NCI-H69 (cell line): ENCODE data around the gene KCNQ1.

Experiments
- DNase-seq: peaks from one replicate; lab custom pipeline; 2025; lab: John Stamatoyannopoulos, UW

Gene KCNQ1

GRCh38 chr11:2747248-2748027 is 302.6 kb downstream of the KCNQ1 start:
- no peak for DNase-seq

DNA sequence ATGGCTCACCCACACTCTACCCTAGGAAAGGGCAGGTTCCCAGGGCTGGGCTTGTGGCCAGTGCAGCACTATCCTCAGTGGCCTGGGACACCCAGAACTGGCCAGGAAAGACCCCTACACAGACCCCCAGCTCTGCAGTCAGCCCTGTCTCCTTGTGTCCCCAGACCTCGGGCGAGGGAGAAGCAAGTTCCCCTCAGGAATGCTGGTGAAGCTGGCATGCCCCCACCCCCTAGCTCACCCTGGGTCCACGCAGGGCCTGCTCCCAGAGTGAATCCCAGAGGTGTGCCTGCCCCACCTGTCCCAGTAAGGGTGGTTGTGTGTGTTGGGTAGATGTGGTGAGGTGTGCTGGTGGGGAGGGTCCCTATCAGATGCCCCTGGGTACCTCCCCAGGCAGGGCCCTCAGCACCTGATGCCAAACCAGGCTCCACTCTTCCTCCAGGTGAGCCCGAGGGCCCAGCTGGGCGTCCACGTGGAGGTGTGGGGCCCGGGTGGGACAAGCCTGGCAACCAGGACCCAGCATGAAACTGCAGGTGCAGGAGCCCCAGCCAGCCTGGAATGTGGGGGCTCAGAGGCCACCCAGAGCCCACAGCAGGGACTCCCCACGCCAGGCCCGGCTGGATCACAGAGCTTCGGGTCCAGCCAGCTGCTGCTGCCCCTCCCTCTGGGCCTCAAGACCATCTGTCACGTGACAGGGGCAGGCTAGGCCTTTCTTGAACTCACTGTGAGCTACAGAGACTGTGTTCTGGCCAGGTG is 303.4 kb downstream of the KCNQ1 start:
- no peak for DNase-seq

DNA sequence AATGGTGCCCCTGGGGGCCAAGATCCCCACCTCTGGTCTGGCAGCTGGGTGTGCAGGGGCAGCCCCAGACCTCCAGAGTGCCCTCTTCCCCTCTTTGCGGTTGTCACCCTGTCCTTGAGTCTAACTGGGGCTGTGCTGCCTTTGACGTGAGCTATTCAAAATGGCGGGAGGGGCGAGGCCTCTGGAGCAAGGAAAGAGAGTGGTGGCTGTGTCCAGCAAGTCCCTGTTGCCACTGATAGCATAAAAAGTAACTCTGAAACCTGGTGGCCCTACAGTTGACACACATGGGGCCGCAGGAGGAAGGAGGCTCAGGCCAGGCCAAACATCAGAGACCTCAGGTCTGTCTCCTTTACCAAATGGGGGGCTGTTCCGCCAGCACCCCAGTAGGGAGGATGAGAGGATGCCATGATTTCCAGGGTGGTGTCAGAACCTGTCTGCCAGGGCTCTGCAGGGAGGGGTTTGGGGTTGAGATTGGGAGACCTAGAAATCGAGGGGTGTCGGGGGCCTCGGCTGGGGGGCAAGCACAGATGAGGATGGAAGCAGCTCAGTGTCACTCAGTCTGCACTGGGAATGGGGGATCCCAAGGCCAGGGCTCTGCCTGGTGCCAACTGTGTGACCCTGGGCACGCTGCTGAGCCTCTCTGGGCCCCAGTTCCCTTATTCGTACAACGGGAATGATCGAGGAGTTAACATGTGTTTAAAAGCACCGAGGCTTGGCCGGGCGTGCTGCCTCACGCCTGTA is 304.2 kb downstream of the KCNQ1 start:
- no peak for DNase-seq

DNA sequence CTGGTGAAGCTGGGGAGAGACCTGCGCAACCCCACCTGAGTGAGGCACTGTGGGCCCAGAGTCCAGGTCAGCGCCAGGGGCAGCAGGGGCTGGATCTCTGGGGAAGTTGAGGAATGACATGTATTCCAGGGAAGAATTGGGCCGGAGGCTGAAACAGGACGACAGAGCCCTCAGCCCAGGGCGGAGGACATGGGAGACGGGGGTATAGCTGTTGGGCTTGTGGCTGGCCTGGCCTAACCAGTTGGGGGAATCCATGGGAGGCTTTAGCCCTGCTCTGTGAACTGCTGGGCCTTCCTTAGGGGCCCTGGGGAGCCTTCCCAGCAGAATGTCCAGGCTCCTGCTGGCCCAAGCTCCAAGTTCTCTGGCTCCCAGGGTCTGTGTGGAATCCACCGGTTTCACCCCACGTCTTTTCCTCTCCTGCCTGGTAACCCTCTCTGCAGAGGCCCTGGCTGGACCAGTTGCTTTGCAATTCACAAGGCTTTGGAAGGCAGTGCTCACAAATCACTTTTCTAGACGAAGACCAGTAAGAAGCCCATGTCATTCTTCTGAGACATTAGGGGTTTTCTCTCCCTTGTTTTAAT is 305.4 kb downstream of the KCNQ1 start:
- DNase-seq, result no peak

GRCh38 chr11:2750682-2751522 is 306.1 kb downstream of the KCNQ1 start:
- DNase-seq, result peak; percentile 86

DNA sequence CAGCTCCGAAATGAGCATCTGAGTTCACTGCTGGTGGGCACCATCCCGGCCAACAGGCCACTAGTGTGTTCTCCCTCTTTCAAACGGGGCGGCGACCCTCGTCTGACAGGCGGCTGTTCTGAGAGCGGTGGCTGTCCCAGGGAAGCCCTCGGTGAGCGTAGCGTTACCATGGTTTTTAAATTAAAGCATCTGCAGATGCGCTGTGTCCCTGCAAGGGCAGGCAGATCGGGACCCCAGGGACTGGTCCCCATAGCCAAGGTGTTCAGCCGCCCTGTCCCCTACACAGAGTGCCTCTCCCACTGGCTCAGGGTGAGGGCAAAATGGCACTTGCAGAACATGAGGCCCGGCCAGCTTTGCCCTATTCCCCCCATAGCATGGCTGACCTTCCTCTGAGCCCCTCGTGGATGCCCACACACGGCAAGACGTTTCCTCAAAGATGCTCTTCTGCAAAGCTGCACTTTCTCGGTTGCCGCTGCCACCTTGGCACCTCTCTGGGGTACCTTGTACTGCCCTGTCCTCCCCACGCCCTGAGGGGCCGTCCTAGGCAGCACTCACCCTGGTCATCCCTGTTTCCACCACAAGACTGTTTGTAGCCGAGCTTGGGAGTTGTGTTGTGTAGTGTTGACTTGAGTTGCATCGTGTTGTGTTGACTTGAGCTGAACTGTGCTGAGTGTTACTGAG is 306.9 kb downstream of the KCNQ1 start:
- DNase-seq, result no peak

DNA sequence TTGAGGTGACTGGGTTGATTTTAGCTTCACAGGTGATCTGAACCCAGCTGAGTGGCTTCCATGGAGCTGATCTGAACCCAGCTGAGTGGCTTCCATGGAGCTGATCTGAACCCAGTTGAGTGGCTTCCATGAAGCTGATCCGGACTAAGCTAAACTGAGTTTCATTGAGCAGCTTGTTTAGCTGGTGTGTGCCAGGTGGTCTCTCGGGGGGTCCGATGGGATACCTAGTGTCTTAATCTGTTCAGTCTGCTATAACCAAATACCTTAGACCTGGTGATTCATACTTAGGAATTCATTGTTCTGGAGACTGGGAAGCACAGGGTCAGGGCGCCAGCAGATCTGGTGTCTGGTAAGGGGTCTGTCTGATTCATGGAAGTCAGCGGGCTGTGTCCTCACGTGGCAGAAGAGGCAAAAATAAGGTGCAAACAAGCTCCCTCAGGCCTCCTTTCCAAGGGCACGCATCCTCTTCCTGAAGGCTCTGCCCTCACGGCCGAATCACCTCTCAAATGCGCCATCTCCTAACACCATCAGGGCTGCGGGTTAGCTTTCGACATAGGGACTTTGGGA is 307.5 kb downstream of the KCNQ1 start:
- no peak for DNase-seq

- no peak for DNase-seq
Observed at GRCh38 chr11:2752923-2753322, 308.1 kb downstream of the KCNQ1 start.

GRCh38 chr11:2754008-2754407 is 309.2 kb downstream of the KCNQ1 start:
- no peak for DNase-seq

DNA sequence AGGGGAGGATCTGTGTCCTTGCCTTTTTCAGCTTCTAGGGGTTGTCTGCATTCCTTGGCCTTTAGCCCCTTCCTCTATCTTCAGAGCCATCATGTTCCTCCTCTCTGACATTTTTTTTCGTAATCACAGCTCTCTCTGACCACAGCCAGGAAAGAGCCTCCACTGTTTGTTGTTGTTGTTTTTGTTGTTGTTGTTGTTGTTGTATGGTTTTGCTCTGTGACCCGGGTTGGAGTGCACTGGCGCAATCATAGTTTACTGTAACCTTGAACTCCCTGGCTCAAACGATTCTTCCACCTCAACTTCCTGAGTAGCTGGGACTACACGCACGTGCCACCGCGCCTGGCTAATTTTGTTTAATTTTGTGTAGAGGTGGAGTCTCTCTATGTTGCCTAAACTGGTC is 310.3 kb downstream of the KCNQ1 start:
- DNase-seq, result no peak

DNA sequence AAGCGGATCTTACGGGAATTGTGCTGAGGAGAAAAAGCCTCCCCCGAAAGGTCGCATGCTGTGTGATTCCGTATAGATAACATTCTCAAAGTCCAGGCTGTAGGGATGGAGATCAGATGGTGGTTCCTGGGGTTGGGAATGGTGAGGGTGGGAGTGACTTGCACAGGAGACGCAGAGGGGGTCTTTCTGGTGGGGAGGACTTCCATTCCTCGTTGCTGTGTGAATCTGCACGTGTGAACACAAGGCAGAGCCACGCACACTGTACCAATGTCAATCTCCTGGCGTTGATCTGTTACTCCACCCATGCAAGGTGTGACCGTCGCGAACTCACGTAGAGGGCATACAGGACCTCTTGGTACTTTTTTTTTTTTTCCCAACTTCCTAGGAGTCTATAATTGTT is 313.9 kb downstream of the KCNQ1 start:
- DNase-seq, result no peak

DNA sequence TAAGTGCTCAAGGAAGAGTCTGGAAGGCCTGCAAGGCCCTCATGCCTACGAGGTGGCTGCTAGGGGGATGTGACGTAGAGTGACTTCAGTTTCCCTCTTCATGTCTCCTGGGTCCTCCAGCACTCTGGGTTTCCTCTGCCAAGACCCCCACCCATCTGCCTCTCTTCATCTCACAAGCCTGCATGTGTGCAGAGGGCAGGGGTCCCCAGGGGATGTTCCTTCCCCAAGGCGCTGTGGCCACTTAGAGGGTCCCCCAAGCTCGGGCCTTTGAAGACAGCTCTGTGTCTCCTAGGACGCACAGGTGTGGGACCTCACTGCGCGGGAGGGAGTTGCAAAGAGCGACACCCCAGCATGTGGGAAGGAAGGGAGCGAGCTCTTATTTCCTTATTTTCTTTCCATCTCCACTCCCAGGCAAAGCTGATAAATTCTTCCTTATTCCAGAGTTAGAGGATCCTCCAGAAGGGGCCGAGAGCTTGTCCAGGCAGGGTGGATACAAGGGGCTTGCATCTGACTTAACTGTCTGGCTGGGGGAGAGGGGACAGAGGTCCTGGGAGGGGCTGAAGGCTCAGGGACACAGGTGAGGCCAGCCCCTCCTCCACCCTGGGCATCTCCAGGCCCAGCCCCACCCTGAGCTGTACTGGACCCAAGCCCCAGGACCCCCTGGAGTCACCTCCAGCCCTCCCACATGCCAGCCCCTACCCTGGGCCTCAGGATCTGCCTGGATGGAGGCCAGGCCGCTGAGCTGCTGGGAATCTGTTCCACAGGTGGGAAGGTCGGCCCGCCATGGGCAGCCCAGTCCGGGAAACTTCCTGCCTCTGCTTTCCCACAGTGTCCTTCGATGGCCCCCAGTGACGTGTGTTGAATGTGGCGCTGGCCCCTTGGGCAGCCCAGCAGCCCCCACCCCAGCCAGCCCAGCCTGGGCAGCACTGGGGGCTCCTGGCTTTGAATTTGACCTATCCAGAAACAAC is 314.7 kb downstream of the KCNQ1 start:
- no peak for DNase-seq

DNA sequence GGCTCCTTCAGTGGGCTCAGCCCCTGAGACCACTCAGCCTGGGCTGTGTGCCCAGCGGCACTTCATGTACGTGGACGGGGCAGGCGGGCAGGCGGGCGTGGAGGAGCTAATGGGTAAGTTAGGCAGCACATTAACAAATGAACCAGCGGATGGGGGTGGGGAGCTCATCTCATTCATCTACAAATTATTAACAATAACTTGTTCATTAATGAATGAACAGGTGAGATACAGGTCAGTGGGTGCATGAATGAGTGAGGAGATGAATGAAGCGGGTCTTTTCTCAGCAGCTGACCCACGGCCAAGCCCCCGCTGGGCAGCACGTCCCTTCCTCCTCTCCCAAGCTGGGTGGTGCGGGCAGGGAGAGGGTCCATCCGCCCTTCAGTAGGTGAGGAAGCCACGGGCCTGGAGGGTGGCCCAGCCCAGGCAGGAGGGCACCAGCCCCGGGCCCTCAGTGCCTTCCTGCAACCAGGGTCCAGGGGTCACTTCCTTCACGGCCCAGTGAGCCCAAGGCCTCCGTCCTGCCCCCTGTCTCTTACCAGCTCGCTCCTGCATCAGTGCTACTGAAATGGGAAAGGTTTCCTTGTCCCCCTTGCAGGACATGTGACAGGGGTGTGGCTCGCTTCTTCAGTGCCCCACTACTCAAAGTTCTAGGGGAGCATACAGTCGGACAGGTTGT is 315.5 kb downstream of the KCNQ1 start:
- DNase-seq, result no peak

- DNase-seq, result no peak
Observed at GRCh38 chr11:2761131-2762030, 316.6 kb downstream of the KCNQ1 start.

- no peak for DNase-seq
Observed at GRCh38 chr11:2762031-2762380, 317.2 kb downstream of the KCNQ1 start.

DNA sequence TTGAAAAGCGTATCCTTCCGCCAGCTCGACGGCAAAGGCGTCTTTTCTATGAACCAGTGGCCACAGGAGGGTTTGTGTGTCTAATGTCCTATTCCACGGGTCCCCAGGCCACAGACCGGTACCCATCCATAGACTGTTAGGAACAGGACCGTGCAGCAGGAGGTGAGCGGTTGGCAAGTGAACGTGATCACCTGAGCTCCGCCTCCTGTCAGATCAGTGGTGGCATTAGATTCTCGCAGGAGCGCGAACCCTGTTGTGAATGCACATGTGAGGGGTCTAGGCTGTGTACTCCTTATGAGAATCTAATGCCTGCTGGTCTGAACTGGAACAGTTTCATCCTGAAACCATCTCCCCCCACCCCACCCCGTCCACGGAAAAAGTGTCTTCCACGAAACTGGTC is 317.6 kb downstream of the KCNQ1 start:
- no peak for DNase-seq

GRCh38 chr11:2763984-2764383 is 319.2 kb downstream of the KCNQ1 start:
- no peak for DNase-seq

GRCh38 chr11:2765491-2765890 is 320.7 kb downstream of the KCNQ1 start:
- DNase-seq, result no peak
